NCI-H1092 treated with DMSO at 0.1 percent for 48 hours (cell line): Measurements from ENCODE around the gene TMEM52.
A peak's percentile ranks its signal among the peaks of the same experiment; 100 is the strongest.
"Not testable (repeated sequence)": the region's sequence is repeated elsewhere in the genome, so short reads cannot be mapped to it uniquely, and the experiment has no call there.

ENCODE experiments used
- DNase-seq: peaks from one replicate; lab custom pipeline; 2025; lab: John Stamatoyannopoulos, UW

TMEM52 gene

GRCh38 chr1:1893997-1894353 is 25.1 kb downstream of the TMEM52 start:
- no peak for DNase-seq

- DNase-seq, result no peak
Observed at GRCh38 chr1:1893291-1893985, 25.6 kb downstream of the TMEM52 start.

DNA sequence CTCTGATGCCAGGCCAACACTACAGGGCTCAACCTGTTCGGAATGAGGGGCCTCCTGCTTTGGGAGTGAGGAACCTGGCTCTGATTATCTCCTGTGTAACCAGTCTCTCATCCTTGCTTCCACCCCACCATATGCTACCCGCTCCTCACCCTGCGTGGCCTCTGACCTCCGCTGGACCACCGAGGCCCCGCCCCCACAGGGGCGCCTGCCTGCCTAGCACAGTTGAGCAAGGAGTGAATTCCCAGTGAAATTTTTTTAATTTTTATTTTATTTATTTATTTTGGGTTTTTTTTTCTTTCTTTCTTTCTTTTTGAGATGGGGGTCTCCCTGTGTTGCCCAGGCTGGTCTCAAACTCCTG is 26.3 kb downstream of the TMEM52 start:
- DNase-seq, result no peak

DNA sequence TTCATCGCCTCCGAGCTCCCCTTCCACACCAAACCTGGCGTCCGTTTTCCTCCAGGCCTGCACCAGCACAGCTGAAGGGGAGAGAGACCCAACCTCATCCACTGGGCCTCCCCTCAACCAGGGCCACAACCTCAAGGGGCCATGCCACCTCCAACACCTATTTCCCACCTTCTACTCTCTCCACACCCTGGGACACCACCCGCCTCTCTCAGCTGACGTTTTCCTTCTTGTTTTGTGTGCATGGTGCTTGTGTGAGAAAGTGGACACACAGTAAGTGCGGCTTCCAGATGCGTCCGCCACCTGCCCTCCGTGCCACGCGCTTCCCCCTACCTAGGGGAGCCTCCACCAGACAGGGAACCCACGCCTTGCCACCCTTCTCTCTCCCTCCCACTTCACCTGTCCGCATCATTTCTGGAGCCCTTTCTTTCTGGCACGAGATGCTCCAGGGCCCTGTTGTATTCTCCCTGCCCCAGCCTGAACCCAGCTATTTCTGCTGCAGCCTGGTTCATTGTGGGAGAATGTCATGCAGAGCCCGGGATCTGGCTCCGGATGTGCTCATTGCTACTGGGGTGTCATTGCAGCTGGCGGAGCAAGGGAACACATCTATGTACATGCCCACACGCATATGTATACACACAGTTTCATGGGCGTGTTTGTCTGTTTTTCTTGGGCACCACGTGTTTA is 26.9 kb downstream of the TMEM52 start:
- DNase-seq, result no peak

- peak; percentile 43 for DNase-seq
Observed at GRCh38 chr1:1891349-1892078, 27.6 kb downstream of the TMEM52 start.

GRCh38 chr1:1890506-1891348 is 28.4 kb downstream of the TMEM52 start, which contains the start of gene GNB1:
TSS of gene GNB1 (minus strand) at chr1:1891087. CDS start at chr1:1825453, 65,634 bp downstream.
- DNase-seq, result peak; percentile 70

- no peak for DNase-seq
Observed at GRCh38 chr1:1889847-1890505, 29.1 kb downstream of the TMEM52 start.

DNA sequence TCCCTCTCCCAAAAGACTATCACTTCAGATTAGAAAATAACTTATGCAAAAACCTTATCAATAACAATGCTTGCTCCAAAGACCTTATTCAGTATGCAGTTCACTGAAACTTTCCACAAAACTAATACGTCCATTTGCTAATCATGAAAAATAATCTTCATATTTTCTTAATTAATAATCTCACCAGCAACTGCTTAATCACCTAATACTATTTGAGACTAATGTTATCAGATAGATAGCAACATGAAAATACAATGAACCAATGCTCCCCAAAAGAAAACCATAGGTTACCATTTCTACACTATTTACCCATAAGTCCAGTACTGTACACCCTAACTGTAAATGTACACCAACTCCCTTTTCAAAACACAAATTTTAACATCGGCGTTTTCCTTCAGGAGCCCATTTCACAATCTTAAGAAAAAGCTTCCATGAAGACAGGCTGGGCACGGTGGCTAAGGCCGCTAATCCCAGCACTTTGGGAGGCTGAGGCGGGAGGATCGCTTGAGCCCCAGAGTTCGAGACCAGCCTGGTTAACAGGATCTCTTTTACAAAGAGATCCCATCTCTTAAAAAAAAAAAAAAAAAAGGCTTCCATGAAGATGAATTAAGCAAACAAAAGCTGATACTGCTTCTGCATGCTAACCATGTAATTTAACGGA is 29.9 kb downstream of the TMEM52 start:
- no peak for DNase-seq

- not testable (repeated sequence) for DNase-seq
Observed at GRCh38 chr1:1883890-1884289, 35.2 kb downstream of the TMEM52 start.

- no peak for DNase-seq
Observed at GRCh38 chr1:1883092-1883873, 35.8 kb downstream of the TMEM52 start.

DNA sequence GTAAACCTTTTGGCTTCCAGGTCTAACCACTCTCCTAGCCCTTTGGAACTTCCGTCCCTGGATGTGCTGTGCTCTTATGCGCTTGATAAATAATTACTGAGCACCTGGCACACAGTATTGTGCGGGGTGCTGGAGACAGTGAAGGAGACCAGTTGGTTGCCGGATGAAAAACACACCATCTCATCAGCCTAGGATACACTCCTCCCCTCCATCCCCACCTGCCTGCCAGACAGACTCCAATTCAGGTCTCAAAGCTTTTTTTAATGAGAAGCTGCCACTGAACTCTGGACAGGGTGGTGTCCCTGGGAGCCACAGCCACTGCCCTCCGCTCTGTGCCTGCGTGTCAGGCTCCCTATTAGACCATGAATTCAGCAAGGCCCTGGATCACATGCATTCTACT is 37.4 kb downstream of the TMEM52 start:
- DNase-seq, result no peak

DNA sequence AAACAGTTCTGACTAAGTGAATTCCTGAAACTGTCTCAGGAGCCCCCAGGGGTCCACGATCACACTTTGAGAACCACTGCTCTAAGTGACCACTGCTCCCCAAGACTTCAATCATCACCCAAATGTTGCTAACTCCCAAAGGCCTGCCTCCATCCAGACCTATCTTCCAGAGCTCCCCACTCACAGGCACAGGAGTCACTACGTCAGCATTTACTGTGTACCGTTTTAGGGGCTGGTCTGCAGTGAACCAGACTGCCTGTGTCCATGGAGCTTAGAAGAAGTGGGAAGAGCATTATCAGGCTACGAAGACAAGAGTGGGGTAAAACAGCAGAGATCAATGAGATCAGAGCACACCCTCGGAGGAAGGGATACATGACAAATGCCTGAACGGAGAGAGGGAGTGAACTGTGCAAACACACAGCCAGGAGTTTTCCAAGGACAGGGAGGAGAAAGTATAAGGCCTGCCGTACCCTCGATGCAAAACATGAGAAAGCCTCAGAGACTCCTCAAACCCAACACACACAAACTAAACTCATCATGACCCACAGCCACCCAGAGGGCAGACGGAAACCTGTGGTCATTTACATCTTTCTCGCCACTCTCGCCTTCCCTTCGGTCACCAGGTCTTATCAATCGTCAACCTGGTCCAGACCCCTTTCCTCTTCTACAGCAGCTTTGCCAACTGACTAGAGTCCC is 38.3 kb downstream of the TMEM52 start:
- no peak for DNase-seq

GRCh38 chr1:1879942-1880341 is 39.1 kb downstream of the TMEM52 start:
- DNase-seq, result no peak

DNA sequence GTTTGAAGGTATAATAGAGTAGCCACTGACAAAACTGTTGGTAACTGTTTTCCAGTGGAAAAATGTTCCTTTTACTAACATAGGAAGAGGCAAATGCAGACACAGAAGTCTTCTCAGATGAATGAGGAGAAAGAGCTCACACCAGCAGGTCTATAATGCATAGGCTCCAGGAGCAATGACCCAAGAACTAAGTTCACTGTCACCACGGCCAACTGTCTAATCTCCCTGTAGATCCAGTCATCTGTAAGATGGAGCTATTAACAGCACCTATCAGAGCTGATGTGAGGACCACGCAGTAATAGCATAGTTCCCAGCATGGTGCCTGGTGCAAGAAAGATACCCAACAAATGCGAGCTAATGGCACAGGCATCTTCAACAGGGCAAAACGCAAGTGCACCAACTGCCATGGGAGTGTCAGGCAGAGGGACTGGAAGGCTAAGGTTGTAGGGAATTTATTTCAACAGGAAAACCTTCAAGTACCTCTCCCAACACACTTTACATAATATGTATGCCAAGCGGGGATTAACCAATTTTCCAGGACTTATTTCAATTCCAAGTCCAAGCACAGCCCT is 41.1 kb downstream of the TMEM52 start:
- DNase-seq, result no peak

GRCh38 chr1:1876335-1876930 is 42.6 kb downstream of the TMEM52 start:
- DNase-seq, result no peak

DNA sequence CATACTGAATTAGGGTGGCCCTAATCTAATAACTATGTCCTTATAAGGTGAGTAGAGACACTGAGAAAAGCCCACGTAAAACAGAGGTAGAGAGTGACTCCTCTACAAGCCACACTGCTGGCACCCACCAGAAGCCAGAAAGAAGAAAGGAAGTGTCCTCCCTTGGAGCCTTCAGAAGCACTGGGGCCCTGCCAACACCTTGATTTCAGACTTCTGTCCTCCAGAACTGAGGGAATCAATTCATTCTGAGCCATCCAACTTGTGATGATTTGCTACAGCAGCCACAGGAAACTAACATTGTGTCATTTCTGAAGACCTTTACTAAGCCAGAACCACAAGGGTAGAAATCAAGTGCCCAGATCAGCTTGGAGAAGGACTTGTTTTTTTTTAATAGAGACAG is 43.1 kb downstream of the TMEM52 start:
- no peak for DNase-seq

DNA sequence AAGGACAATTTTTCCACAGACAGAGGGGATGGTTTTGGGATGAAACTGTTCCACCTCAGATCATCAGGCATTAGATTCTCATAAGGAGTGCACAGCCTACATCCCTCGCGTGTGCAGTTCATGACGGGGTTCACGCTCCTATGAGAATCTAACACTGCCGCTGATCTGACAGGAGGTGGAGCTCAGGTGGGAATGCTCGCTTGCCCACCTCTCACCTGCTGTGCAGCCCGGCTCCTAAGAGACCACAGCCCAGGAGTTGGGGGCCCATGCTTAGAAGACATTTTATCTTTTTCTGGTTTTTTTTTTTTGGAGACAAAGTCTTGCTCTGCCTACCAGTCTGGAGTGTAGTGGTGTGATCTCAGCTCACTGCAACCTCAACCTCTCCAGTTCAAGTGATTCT is 44.2 kb downstream of the TMEM52 start:
- DNase-seq, result no peak

GRCh38 chr1:1873186-1873585 is 45.9 kb downstream of the TMEM52 start:
- DNase-seq, result no peak
